IMR-90 (cell line): ENCODE results near the gene IFNL3. TPM values are rescaled to one million over a fixed set of nuclear protein-coding genes. Genes with fewer than 3 reads are reported as not detected.

Experiments used
- ATAC-seq: fragments of 200-7000 bp; cut with Tn5 transposase; 2 replicates; pipeline ENCODE4 v1.9.1; 2020; ENCODE audit warnings: low read depth, mild to moderate bottlenecking, moderate library complexity
- BruUV-seq: library from RNA; stranded (reverse); fragments of 400-500 nt; replicated peaks from 2 replicates; lab custom pipeline; 2021; lab: Mats Ljungman, UMichigan
- CTCF ChIA-PET: fragments of 300-600 bp; formaldehyde crosslinking; extraction: SDS; loops from one replicate; lab custom pipeline; 2021; ENCODE audit warnings: antibody characterized with exemption; lab: Yijun Ruan, JAX
- POLR2A ChIA-PET: fragments of 300-600 bp; sonication (Branson Sonifier 250); formaldehyde crosslinking; loops from one replicate; lab custom pipeline; 2022; ENCODE audit warnings: antibody characterized with exemption; ENCODE audit not compliant: unreplicated experiment; lab: Charles Lee
- DNase-seq: peaks from one replicate; pipeline ENCODE4 v3.0.0; 2013
- H2AFZ ChIP-seq: replicated peaks from 2 replicates; pipeline ENCODE3; 2013; ENCODE audit warnings: low read length, mild to moderate bottlenecking; ENCODE audit not compliant: poor library complexity
- H2AK5ac ChIP-seq: 2 replicates; pipeline ENCODE4 v1.6.1; 2013; ENCODE audit warnings: low read depth, low read length, inconsistent platforms
- H2AK9ac ChIP-seq: replicated peaks from 2 replicates; pipeline ENCODE3; 2013; ENCODE audit warnings: mild to moderate bottlenecking, low read depth, low read length, moderate library complexity; ENCODE audit not compliant: poor library complexity
- H2BK120ac ChIP-seq: 2 replicates; pipeline ENCODE4 v1.6.1; 2013; ENCODE audit warnings: low read depth, low read length, inconsistent platforms
- H2BK15ac ChIP-seq: 3 replicates; pipeline ENCODE4 v1.6.1; 2013; ENCODE audit warnings: low read depth, low read length, inconsistent platforms
- H2BK20ac ChIP-seq: 2 replicates; pipeline ENCODE4 v1.6.1; 2013; ENCODE audit warnings: low read depth, mild to moderate bottlenecking, inconsistent platforms, low read length, moderate library complexity
- H2BK5ac ChIP-seq: 2 replicates; pipeline ENCODE4 v1.6.1; 2013; ENCODE audit warnings: mild to moderate bottlenecking, low read depth, low read length, inconsistent platforms; ENCODE audit not compliant: poor library complexity, severe bottlenecking
- H3K14ac ChIP-seq: replicated peaks from 2 replicates; pipeline ENCODE4 v1.6.1; 2013; ENCODE audit warnings: low read depth, low read length, inconsistent platforms
- H3K18ac ChIP-seq: 2 replicates; pipeline ENCODE4 v1.6.1; 2013; ENCODE audit warnings: low read depth, low read length, control low read depth
- H3K23ac ChIP-seq: 2 replicates; pipeline ENCODE4 v1.6.1; 2013; ENCODE audit warnings: low read depth, low read length, inconsistent platforms
- H3K27ac ChIP-seq: 2 replicates; pipeline ENCODE4 v1.5.1; 2013; ENCODE audit warnings: mild to moderate bottlenecking, control low read depth, low read length; ENCODE audit not compliant: insufficient read depth
- H3K27me3 ChIP-seq: 2 replicates; pipeline ENCODE4 v1.6.1; 2013; ENCODE audit warnings: low read length; ENCODE audit not compliant: control insufficient read depth, insufficient read depth
- H3K36me3 ChIP-seq: 2 replicates; pipeline ENCODE4 v1.6.1; 2013; ENCODE audit warnings: low read length, mixed read lengths; ENCODE audit not compliant: control insufficient read depth, insufficient read depth
- H3K4ac ChIP-seq: 2 replicates; pipeline ENCODE4 v1.6.1; 2013; ENCODE audit warnings: low read depth, low read length, inconsistent platforms
- H3K4me1 ChIP-seq: 2 replicates; pipeline ENCODE4 v1.6.1; 2013; ENCODE audit warnings: low read length, mixed read lengths; ENCODE audit not compliant: control insufficient read depth, insufficient read depth
- H3K4me2 ChIP-seq: 2 replicates; pipeline ENCODE4 v1.6.1; 2013; ENCODE audit warnings: low read depth, mild to moderate bottlenecking, control low read depth, low read length, moderate library complexity
- H3K4me3 ChIP-seq: 2 replicates; pipeline ENCODE4 v1.5.1; 2013; ENCODE audit warnings: low read depth, mild to moderate bottlenecking, control low read depth, low read length, moderate library complexity; ENCODE audit not compliant: insufficient read depth
- H3K56ac ChIP-seq: 2 replicates; pipeline ENCODE4 v1.6.1; 2013; ENCODE audit warnings: low read length, inconsistent platforms; ENCODE audit not compliant: insufficient read depth; ENCODE audit errors: extremely low read depth
- H3K79me1 ChIP-seq, 2 experiments: 2 replicates each; pipeline ENCODE4 v1.6.1; 2013; ENCODE audit warnings: low read length in 2 of 2, inconsistent platforms in 1 of 2, low read depth in 1 of 2
- H3K9ac ChIP-seq: 2 replicates; pipeline ENCODE4 v1.6.1; 2013; ENCODE audit warnings: low read depth, low read length, control low read depth
- H3K9me1 ChIP-seq: 2 replicates; pipeline ENCODE4 v1.6.1; 2013; ENCODE audit warnings: low read length, inconsistent platforms; ENCODE audit not compliant: insufficient read depth
- H3K9me3 ChIP-seq: 2 replicates; pipeline ENCODE4 v1.6.1; 2013; ENCODE audit warnings: low read length; ENCODE audit not compliant: control insufficient read depth, insufficient read depth
- H4K20me1 ChIP-seq: 2 replicates; pipeline ENCODE4 v1.6.1; 2013; ENCODE audit warnings: low read length, inconsistent platforms; ENCODE audit not compliant: insufficient read depth
- H4K5ac ChIP-seq: 2 replicates; pipeline ENCODE4 v1.6.1; 2013; ENCODE audit warnings: mild to moderate bottlenecking, low read depth, low read length, control low read depth
- H4K8ac ChIP-seq, 2 experiments: 2 replicates each; pipeline ENCODE4 v1.6.1; 2013; ENCODE audit warnings: low read depth in 2 of 2, low read length in 2 of 2, control low read depth in 1 of 2, inconsistent platforms in 1 of 2
- H4K91ac ChIP-seq: 2 replicates; pipeline ENCODE4 v1.6.1; 2013; ENCODE audit warnings: low read depth, low read length, inconsistent platforms; ENCODE audit not compliant: insufficient read depth
- BHLHE40 ChIP-seq: fragments of 150-350 bp; IDR thresholded peaks from 2 replicates; pipeline ENCODE4 v1.6.1; 2016; ENCODE audit warnings: mild to moderate bottlenecking, low read depth, low read length
- CTCF ChIP-seq: conservative IDR thresholded peaks from 2 replicates; pipeline ENCODE4 v1.5.1; 2012; ENCODE audit warnings: mild to moderate bottlenecking, low read depth, low read length, improper control_type of control experiment
- FOS ChIP-seq: fragments of 150-350 bp; IDR thresholded peaks from 2 replicates; pipeline ENCODE4 v1.6.1; 2016; ENCODE audit warnings: low read depth, low read length
- MAFK ChIP-seq: IDR thresholded peaks from 2 replicates; pipeline ENCODE4 v1.6.1; 2012; ENCODE audit warnings: low read depth, low read length, improper control_type of control experiment
- RAD21 ChIP-seq: IDR thresholded peaks from 2 replicates; pipeline ENCODE4 v1.6.1; 2012; ENCODE audit warnings: low read length, improper control_type of control experiment
- RCOR1 ChIP-seq: IDR thresholded peaks from 2 replicates; pipeline ENCODE4 v1.6.1; 2012; ENCODE audit warnings: mild to moderate bottlenecking, low read length, improper control_type of control experiment; ENCODE audit not compliant: insufficient replicate concordance
- RFX5 ChIP-seq: IDR thresholded peaks from 2 replicates; pipeline ENCODE4 v1.8.0; 2012; ENCODE audit warnings: low read depth, mild to moderate bottlenecking, low read length, moderate library complexity
- WGBS, 2 experiments: methylation state at CpG; one replicate each; pipeline versions ENCODE4 v1.1.5 to v1.1.7; 2013; ENCODE audit warnings: missing lambda C conversion rate in 2 of 2; ENCODE audit not compliant: insufficient read length in 1 of 2; ENCODE audit errors: extremely low coverage in 2 of 2; 5-methylcytosine and 5-hydroxymethylcytosine counted together
- dilution Hi-C: fragments of 300-500 bp; cut with HindIII; formaldehyde crosslinking; loops from one replicate; pipeline ENCODE4 v1.14.3; 2018; ENCODE audit warnings: low sequenced_read_pairs; ENCODE audit not compliant: unreplicated experiment
- in situ Hi-C: fragments of 300-500 bp; cut with MboI; formaldehyde crosslinking; loops from 3 replicates; pipeline ENCODE4 v1.14.3; 2019; ENCODE audit warnings: low sequenced_read_pairs, inconsistent platforms, mixed read lengths
- intact Hi-C: fragments of 100-400 bp; cut with micrococcal nuclease; formaldehyde crosslinking; loops from 2 replicates; pipeline ENCODE4 v1.10.0; 2022
- polyA plus RNA-seq, 3 experiments: library from polyadenylated mRNA; depleted of rRNA; stranded (reverse); fragments of >200 nt; gene quantifications; 2 replicates each; pipeline ENCODE4 v1.2.3, GENCODE V29; 2012; ENCODE audit warnings: low replicate concordance in 1 of 3
- total RNA-seq: library from RNA; depleted of rRNA; stranded (reverse); fragments of >200 nt; gene quantifications from 2 replicates; pipeline ENCODE4 v1.2.3, GENCODE V29; 2012

IFNL3 gene
- total and polyA plus RNA-seq, 2 of the 4 experiments (the other 2 are of a cell fraction) = not detected

GRCh38 chr19:39200803-39201115, 44.0 kb downstream of the IFNL3 start:
- BruUV-seq = no TSS peak
- dilution Hi-C loops (no loop called here), intact Hi-C loops (no loop called here), in situ Hi-C loops (loop anchor here (25.0 kb wide), 1 partner anchor 738 kb away; no protein-coding TSS in a partner anchor)
- no peak overlapping the region for H2BK20ac ChIP-seq
- no peak overlapping the region for H4K5ac ChIP-seq
- no peak overlapping the region for H3K56ac ChIP-seq
- ChIA-PET POLR2A (no interaction called here), CTCF (no interaction called here)
- H3K9me1 ChIP-seq = no peaks in the 10 kb centered on the region
- no peak overlapping the region for H3K4ac ChIP-seq
- H2BK120ac ChIP-seq = no peak overlapping the region
- H3K27ac ChIP-seq = no peak overlapping the region
- no peak overlapping the region for H4K8ac ChIP-seq
- no peak overlapping the region for H3K9ac ChIP-seq
- H3K18ac ChIP-seq = no peak overlapping the region
- DNase-seq (no peak), ATAC-seq (no peak)
- no peak overlapping the region for H2AK5ac ChIP-seq
- H2AFZ ChIP-seq = no peak overlapping the region
- no peak overlapping the region for H2BK5ac ChIP-seq
- H2BK15ac ChIP-seq = no peak overlapping the region
- TF ChIP-seq CTCF = no peak
- TF ChIP-seq RFX5 = no peak
- TF ChIP-seq FOS = no peak
- TF ChIP-seq BHLHE40 = no peak
- no peak for TF ChIP-seq RCOR1
- TF ChIP-seq MAFK = no peak
- TF ChIP-seq RAD21 = no peak
- WGBS, 2 experiments = 79% methylated on average over 2 of the region's 3 CpGs; no CpG with 5 or more reads in 1 of the 2 experiments
- no peaks in the 10 kb centered on the region for H3K9me3 ChIP-seq
- H4K20me1 ChIP-seq = no peaks in the 10 kb centered on the region
- no peaks in the 10 kb centered on the region for H3K36me3 ChIP-seq
- no peaks in the 10 kb centered on the region for H3K79me1 ChIP-seq
- H3K27me3 ChIP-seq = peaks cover 58% of the 10 kb centered on the region
- H4K91ac ChIP-seq = no peak overlapping the region
- no peaks in the 10 kb centered on the region; the same call in 1 of the 2 replicates for H3K4me1 ChIP-seq
- H3K14ac ChIP-seq = no peak overlapping the region
- no peak overlapping the region for H3K4me2 ChIP-seq
- no peak overlapping the region for H3K4me3 ChIP-seq
- H2AK9ac ChIP-seq = no peak overlapping the region
- no peak overlapping the region for H3K23ac ChIP-seq
